OCI-LY7 (cell line): ENCODE results near the gene C18orf54. TPM values are rescaled to one million over a fixed set of nuclear protein-coding genes. Genes with fewer than 3 reads are reported as not detected.
A peak's percentile ranks its signal among the peaks of the same experiment; 100 is the strongest.

Experiments
- BruUV-seq: library from RNA; stranded (reverse); fragments of 400-500 nt; replicated peaks from 2 replicates; lab custom pipeline; 2021; lab: Mats Ljungman, UMichigan
- CTCF ChIA-PET: fragments of 300-600 bp; sonication (Branson Sonifier 250); formaldehyde crosslinking; loops from one replicate; lab custom pipeline; 2022; ENCODE audit warnings: antibody characterized with exemption; ENCODE audit not compliant: unreplicated experiment; lab: Charles Lee
- POLR2A ChIA-PET: fragments of 300-600 bp; sonication (Branson Sonifier 250); formaldehyde crosslinking; loops from one replicate; lab custom pipeline; 2022; ENCODE audit warnings: antibody characterized with exemption; lab: Charles Lee
- DNase-seq: peaks from one replicate; pipeline ENCODE4 v3.0.0-alpha.2; 2015; ENCODE audit warnings: low spot score
- H2AFZ ChIP-seq: fragments of 200-600 bp; sonication (generic), shearing (Covaris generic); 2 replicates; pipeline ENCODE4 v1.6.1; 2014; ENCODE audit warnings: mild to moderate bottlenecking, antibody characterized with exemption, low read length, moderate library complexity
- H3K27ac ChIP-seq: fragments of 200-600 bp; sonication (generic); 2 replicates; pipeline ENCODE4 v1.5.1; 2014; ENCODE audit warnings: mixed run types, low read depth, mild to moderate bottlenecking, moderate library complexity, low read length, inconsistent platforms; ENCODE audit not compliant: poor library complexity, severe bottlenecking
- H3K36me3 ChIP-seq: fragments of 200-600 bp; sonication (generic); 2 replicates; pipeline ENCODE4 v1.6.1; 2014; ENCODE audit warnings: mild to moderate bottlenecking, antibody characterized with exemption, low read length, moderate library complexity, mixed read lengths; ENCODE audit not compliant: insufficient read depth
- H3K4me1 ChIP-seq: fragments of 200-600 bp; sonication (generic); 2 replicates; pipeline ENCODE4 v1.5.1; 2014; ENCODE audit warnings: mild to moderate bottlenecking, low read length; ENCODE audit not compliant: insufficient read depth, poor library complexity, severe bottlenecking
- H3K4me2 ChIP-seq: fragments of 200-600 bp; sonication (generic); 2 replicates; pipeline ENCODE4 v1.6.1; 2014; ENCODE audit warnings: mild to moderate bottlenecking, low read length
- H3K4me3 ChIP-seq: fragments of 200-600 bp; sonication (generic); 2 replicates; pipeline ENCODE4 v1.5.1; 2014; ENCODE audit warnings: mild to moderate bottlenecking, low read depth, low read length; ENCODE audit not compliant: poor library complexity, severe bottlenecking
- H3K79me2 ChIP-seq: fragments of 200-600 bp; sonication (generic); 2 replicates; pipeline ENCODE4 v1.6.1; 2016; ENCODE audit warnings: low read depth, mild to moderate bottlenecking, low read length, moderate library complexity, mixed read lengths; ENCODE audit not compliant: insufficient read depth
- H3K9me2 ChIP-seq: fragments of 200-600 bp; sonication (generic); 2 replicates; pipeline ENCODE4 v1.6.1; 2016; ENCODE audit warnings: mild to moderate bottlenecking, low read length, mixed read lengths; ENCODE audit not compliant: insufficient read depth
- H3K9me3 ChIP-seq: fragments of 200-600 bp; sonication (generic); 2 replicates; pipeline ENCODE4 v1.6.1; 2014; ENCODE audit warnings: mild to moderate bottlenecking, mixed run types, low read length, mixed read lengths
- H4K20me1 ChIP-seq: fragments of 200-600 bp; sonication (generic); 2 replicates; pipeline ENCODE4 v1.6.1; 2014; ENCODE audit warnings: mild to moderate bottlenecking, antibody characterized with exemption, low read length, moderate library complexity, mixed read lengths; ENCODE audit not compliant: insufficient read depth
- EZH2phosphoT487 ChIP-seq: fragments of 200-600 bp; sonication (generic); IDR thresholded peaks from 2 replicates; pipeline ENCODE4 v1.6.1; 2018; ENCODE audit warnings: low read depth, borderline replicate concordance, mild to moderate bottlenecking, mixed run types, antibody characterized with exemption, low read length, moderate library complexity, mixed read lengths
- intact Hi-C: fragments of 100-400 bp; cut with micrococcal nuclease; formaldehyde crosslinking; loops from one replicate; pipeline ENCODE4 v1.10.0; 2022; ENCODE audit not compliant: unreplicated experiment
- total RNA-seq, 2 experiments: library from RNA; depleted of rRNA in 1 of 2; stranded (reverse); fragments of >200 nt in 1 of 2; shearing (Covaris generic) in 1 of 2; gene quantifications; 2 replicates each; pipeline ENCODE4 v1.2.3, GENCODE V29; 2014 to 2022
- TF ChIP-seq, protein P1 (sequence below): fragments of 200-600 bp; sonication (generic); conservative IDR thresholded peaks from 2 replicates; pipeline ENCODE4 v1.5.1; 2014; ENCODE audit warnings: mild to moderate bottlenecking, antibody characterized with exemption, low read length, moderate library complexity, mixed read lengths

C18orf54 gene
- total RNA-seq, 2 experiments from 2014 or later = 4.9 to 14.1 TPM

DNA sequence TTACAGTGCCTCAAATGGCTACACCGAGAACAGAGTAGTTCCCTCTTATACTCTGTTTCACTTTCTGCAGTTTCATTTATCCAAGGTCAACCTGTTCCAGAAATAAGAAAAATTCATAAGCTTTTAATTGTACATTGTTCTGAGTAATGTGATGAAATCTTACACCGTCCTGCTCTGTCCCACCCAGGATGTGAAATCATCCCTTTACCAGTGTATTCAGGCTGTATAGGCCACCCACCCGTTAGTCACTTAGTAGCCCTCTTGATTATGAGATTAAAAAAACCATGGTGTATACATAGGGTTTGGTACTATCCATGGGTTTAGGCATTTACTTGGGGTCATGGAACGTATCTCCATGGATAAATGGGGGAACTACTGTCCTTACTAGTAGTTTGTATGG is 29.9 kb upstream of the C18orf54 start:
- Histone ChIP-seq H2AFZ (no peak overlapping the region), H3K36me3 (no peaks in the 10 kb centered on the region), H3K79me2 (no peaks in the 10 kb centered on the region), H3K4me3 (no peak overlapping the region), H3K9me3 (no peaks in the 10 kb centered on the region), H3K27ac (no peak overlapping the region), H3K9me2 (no peaks in the 10 kb centered on the region), H3K4me1 (no peaks in the 10 kb centered on the region), H3K4me2 (no peak overlapping the region), H4K20me1 (no peaks in the 10 kb centered on the region)
- DNase-seq = no peak
- TF ChIP-seq, protein P1, sequence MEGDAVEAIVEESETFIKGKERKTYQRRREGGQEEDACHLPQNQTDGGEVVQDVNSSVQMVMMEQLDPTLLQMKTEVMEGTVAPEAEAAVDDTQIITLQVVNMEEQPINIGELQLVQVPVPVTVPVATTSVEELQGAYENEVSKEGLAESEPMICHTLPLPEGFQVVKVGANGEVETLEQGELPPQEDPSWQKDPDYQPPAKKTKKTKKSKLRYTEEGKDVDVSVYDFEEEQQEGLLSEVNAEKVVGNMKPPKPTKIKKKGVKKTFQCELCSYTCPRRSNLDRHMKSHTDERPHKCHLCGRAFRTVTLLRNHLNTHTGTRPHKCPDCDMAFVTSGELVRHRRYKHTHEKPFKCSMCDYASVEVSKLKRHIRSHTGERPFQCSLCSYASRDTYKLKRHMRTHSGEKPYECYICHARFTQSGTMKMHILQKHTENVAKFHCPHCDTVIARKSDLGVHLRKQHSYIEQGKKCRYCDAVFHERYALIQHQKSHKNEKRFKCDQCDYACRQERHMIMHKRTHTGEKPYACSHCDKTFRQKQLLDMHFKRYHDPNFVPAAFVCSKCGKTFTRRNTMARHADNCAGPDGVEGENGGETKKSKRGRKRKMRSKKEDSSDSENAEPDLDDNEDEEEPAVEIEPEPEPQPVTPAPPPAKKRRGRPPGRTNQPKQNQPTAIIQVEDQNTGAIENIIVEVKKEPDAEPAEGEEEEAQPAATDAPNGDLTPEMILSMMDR = no peak
- no peak for TF ChIP-seq EZH2phosphoT487
- CTCF ChIA-PET = no interaction called here
- POLR2A ChIA-PET = no interaction called here
- intact Hi-C loops = no loop called here
- BruUV-seq = no TSS peak

GRCh38 chr18:54329787-54330186 is 27.9 kb upstream of the C18orf54 start:
- no peak overlapping the region for H3K4me2 ChIP-seq
- ChIA-PET CTCF (no interaction called here), POLR2A (no interaction called here)
- H3K4me1 ChIP-seq = no peaks in the 10 kb centered on the region
- BruUV-seq = no TSS peak
- TF ChIP-seq EZH2phosphoT487 = no peak
- TF ChIP-seq, protein P1 = no peak
- H3K4me3 ChIP-seq = no peak overlapping the region
- H3K79me2 ChIP-seq = no peaks in the 10 kb centered on the region
- intact Hi-C loops = loop anchor here (2.0 kb wide), 1 partner anchor 107 kb away; no protein-coding TSS in a partner anchor
- H3K9me2 ChIP-seq = no peaks in the 10 kb centered on the region
- H4K20me1 ChIP-seq = no peaks in the 10 kb centered on the region
- no peak for DNase-seq
- H3K27ac ChIP-seq = no peak overlapping the region
- no peaks in the 10 kb centered on the region for H3K9me3 ChIP-seq
- no peaks in the 10 kb centered on the region for H3K36me3 ChIP-seq
- H2AFZ ChIP-seq = no peak overlapping the region

DNA sequence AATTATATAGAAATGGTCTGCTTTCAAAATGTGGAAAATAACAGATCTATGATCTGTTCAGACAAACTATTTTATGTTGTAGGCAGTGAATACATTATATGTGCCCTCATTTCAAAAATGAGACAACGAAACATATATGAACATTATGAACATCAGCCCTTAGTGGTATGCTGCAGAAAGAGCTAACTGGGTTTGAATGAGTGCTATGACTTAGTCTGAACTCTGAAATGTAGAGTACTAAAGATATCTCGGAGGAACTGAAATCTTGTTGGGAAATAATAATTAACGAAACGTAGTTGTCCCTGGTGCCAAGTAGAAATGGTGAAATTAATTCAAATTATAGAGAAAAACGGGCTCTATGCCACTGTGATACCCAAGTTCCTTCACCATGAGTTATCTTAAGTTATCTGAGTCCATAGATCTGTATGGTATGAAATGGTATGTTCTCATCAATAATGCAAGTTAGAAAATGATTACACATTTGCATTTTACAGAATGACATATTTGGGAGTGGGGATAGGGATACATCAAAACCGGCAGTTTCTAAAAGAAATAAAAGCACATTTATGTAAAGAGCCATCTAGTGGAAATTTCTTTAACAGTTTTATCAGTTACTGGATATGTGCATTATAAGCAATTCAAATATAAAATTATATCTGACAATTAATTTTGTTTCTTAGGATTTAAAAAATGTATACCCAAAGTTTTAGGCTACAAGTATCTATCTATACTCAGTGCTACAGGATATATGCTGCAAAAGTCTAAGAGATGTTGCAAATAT is 26.7 kb upstream of the C18orf54 start:
- Histone ChIP-seq H4K20me1 (no peaks in the 10 kb centered on the region), H3K4me1 (no peaks in the 10 kb centered on the region), H3K4me2 (no peak overlapping the region), H3K27ac (no peak overlapping the region), H3K9me3 (no peaks in the 10 kb centered on the region), H3K4me3 (no peak overlapping the region), H3K9me2 (no peaks in the 10 kb centered on the region), H3K79me2 (no peaks in the 10 kb centered on the region), H2AFZ (no peak overlapping the region), H3K36me3 (no peaks in the 10 kb centered on the region)
- POLR2A ChIA-PET = interaction anchor here (0.7 kb wide), 1 partner anchor 281 kb away, joined by 3 read pairs; no protein-coding TSS in a partner anchor
- TF ChIP-seq EZH2phosphoT487 = no peak
- TF ChIP-seq, protein P1 = peak; percentile 68
- DNase-seq = peak; percentile 4
- CTCF ChIA-PET = no interaction called here
- no TSS peak for BruUV-seq
- intact Hi-C loops = loop anchor here (2.0 kb wide), 1 partner anchor 108 kb away; no protein-coding TSS in a partner anchor
